AG09319 (cell line): ENCODE measurements around the gene NDRG4.

Experiments used
- DNase-seq: peaks from one replicate; pipeline ENCODE4 v3.0.0-alpha.2; 2010; ENCODE audit warnings: low read depth; ENCODE audit errors: extremely low read depth
- CTCF ChIP-seq: IDR thresholded peaks from 2 replicates; pipeline ENCODE4 v1.5.1; 2011; ENCODE audit warnings: low read depth, mild to moderate bottlenecking, inconsistent platforms, low read length, moderate library complexity

Gene NDRG4

GRCh38 chr16:58541711-58542110 is 41.8 kb downstream of the NDRG4 start:
- no peak for DNase-seq

GRCh38 chr16:58542291-58542690 is 42.3 kb downstream of the NDRG4 start:
- TF ChIP-seq CTCF, result no peak
- no peak for DNase-seq

More at GRCh38 chr16:58541711-58542110, 41.8 kb downstream of the NDRG4 start:
- no peak for TF ChIP-seq CTCF

GRCh38 chr16:58543685-58544084 is 43.7 kb downstream of the NDRG4 start:
- DNase-seq, result no peak
- TF ChIP-seq CTCF, result no peak

GRCh38 chr16:58548378-58548777 is 48.4 kb downstream of the NDRG4 start:
- DNase-seq, result no peak

GRCh38 chr16:58551496-58551895 is 51.6 kb downstream of the NDRG4 start:
- TF ChIP-seq CTCF, result no peak
- no peak for DNase-seq

More at GRCh38 chr16:58548378-58548777, 48.4 kb downstream of the NDRG4 start:
- TF ChIP-seq CTCF, result no peak

- no peak for DNase-seq
- no peak for TF ChIP-seq CTCF
Measured at GRCh38 chr16:58556678-58557077, 56.7 kb downstream of the NDRG4 start.
